ENCODE results near the gene RHOH.

RHOH gene

DNA sequence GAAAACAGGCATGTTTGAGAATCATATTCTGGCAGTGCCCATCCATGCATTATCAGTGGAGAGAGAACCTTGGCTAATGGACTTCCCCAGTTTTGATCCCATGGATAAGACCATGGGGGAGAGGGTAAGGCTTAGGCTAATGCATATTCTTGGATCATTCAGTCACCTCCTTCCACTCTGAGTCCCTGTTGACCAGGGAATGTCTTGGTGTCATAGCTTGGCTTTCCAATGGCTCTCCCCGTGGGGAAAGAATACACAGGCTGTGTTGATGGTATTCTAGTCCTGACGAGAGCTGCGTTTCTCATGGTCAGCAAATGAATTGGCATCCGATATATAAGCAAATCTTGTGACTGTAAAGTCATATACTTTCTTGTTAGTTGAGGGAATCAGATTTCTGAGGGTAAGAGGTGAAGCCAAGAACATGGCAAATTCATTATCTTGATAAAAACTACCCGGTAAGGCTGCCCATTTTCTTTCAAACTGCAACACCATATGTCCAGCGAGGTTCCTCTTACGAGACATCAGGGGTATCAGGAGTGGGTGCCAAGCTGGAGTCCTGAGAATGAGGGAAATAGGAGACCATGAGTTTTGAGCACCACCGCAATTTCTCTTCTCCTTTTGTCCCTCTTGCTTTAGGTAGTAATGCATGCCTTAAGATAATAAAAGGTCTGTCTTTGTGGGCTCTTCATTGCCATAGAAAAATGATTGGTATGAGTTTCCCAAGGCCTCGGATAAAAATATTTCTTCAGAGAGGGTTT, 18.0 kb downstream of the RHOH start:
- Histone ChIP-seq H3K36me3 (ENCODE audit: insufficient read depth) (no peaks in the 10 kb centered on the region), H3K27me3 (ENCODE audit: insufficient read depth, low read depth) (no peaks in the 10 kb centered on the region)

DNA sequence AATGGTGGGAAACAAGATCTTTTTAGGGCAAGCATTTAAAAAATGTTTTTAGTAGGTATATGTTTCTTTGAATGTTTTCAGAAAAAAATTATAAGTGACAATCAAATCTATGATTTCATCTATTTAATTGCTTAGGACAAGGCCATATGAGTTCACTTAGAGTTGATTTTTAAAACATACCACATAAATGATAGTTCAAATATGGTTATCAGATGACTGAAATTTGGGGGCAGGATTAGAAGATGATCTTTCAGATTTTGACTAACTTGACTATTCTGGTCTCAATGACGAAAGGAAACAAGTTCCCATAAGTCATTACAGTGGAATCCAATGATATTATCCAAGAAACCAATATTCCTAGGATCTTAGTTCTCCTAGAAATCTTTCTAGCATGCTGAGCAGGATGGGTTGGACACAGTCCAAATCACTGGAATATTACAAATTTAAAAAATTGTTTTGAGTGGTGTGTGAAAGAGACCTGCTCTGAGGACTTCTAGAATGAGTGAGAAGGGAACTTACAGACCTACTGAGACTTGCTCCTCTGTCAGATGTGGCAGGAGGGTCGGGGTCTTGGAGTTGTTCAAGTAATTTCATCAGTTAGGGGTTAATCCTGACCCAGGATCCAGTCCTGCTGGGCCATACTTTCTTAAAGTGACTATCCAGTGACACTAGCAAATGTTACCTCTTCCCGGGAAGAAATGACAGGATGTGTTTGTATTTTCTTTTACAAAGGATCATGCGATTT, 20.0 kb downstream of the RHOH start:
- Histone ChIP-seq H3K36me3 (ENCODE audit: insufficient read depth) (no peaks in the 10 kb centered on the region), H3K4me2 (no peak overlapping the region), H4K20me1 (ENCODE audit: insufficient read depth) (no peaks in the 10 kb centered on the region)

More for the DNA sequence above, 18.0 kb downstream of the RHOH start:
- Histone ChIP-seq H3K9ac (no peak overlapping the region), H3K4me3 (IDR thresholded peaks at IDR 0.05; ENCODE audit: insufficient read depth, low read depth, low read length) (no peak overlapping the region), H4K20me1 (ENCODE audit: insufficient read depth) (no peaks in the 10 kb centered on the region), H3K4me2 (no peak overlapping the region), H2AFZ (ENCODE audit: low read depth) (no peak overlapping the region), H3K79me2 (ENCODE audit: insufficient read depth, low read depth) (no peaks in the 10 kb centered on the region), H3K4me1 (ENCODE audit: low read depth, poor library complexity, severe bottlenecking) (no peaks in the 10 kb centered on the region), H3K27ac (no peak overlapping the region)
- TF ChIP-seq, protein P1, sequence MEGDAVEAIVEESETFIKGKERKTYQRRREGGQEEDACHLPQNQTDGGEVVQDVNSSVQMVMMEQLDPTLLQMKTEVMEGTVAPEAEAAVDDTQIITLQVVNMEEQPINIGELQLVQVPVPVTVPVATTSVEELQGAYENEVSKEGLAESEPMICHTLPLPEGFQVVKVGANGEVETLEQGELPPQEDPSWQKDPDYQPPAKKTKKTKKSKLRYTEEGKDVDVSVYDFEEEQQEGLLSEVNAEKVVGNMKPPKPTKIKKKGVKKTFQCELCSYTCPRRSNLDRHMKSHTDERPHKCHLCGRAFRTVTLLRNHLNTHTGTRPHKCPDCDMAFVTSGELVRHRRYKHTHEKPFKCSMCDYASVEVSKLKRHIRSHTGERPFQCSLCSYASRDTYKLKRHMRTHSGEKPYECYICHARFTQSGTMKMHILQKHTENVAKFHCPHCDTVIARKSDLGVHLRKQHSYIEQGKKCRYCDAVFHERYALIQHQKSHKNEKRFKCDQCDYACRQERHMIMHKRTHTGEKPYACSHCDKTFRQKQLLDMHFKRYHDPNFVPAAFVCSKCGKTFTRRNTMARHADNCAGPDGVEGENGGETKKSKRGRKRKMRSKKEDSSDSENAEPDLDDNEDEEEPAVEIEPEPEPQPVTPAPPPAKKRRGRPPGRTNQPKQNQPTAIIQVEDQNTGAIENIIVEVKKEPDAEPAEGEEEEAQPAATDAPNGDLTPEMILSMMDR (conservative IDR thresholded peaks at IDR 0.05; ENCODE audit: low read depth, low read length) = no peak

DNA sequence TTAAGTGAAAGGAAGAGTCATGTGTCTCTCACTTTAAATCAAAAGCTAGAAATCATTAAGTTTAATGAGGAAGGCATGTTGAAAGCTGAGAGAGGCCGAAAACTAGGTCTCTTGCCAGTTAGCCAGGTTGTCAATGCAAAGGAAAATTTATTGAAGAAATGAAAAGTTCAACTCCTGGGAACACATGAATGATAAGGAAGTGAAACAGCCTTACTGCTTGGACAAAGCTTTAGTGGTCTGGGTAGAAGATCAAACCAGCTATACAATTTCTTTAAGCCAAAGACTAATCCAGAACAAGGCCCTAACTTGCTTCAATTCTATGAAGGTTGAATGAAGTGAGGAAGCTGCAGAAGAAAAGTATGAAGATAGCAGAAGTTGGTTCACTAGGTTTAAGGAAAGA, 24.9 kb downstream of the RHOH start:
- Histone ChIP-seq H3K4me3 (IDR thresholded peaks at IDR 0.05; ENCODE audit: insufficient read depth, low read depth, low read length) (no peak overlapping the region), H2AFZ (ENCODE audit: low read depth) (no peak overlapping the region), H3K79me2 (ENCODE audit: insufficient read depth, low read depth) (no peaks in the 10 kb centered on the region), H3K27ac (no peak overlapping the region), H3K9ac (no peak overlapping the region), H4K20me1 (ENCODE audit: insufficient read depth) (no peaks in the 10 kb centered on the region), H3K4me2 (no peak overlapping the region), H3K4me1 (ENCODE audit: low read depth, poor library complexity, severe bottlenecking) (peaks cover 5% of the 10 kb centered on the region), H3K36me3 (ENCODE audit: insufficient read depth) (no peaks in the 10 kb centered on the region), H3K27me3 (ENCODE audit: insufficient read depth, low read depth) (no peaks in the 10 kb centered on the region)
- TF ChIP-seq, protein P1 (conservative IDR thresholded peaks at IDR 0.05; ENCODE audit: low read depth, low read length) = no peak

More for the DNA sequence above, 20.0 kb downstream of the RHOH start:
- Histone ChIP-seq H3K4me3 (IDR thresholded peaks at IDR 0.05; ENCODE audit: insufficient read depth, low read depth, low read length) (no peak overlapping the region), H3K27ac (no peak overlapping the region), H3K27me3 (ENCODE audit: insufficient read depth, low read depth) (no peaks in the 10 kb centered on the region), H3K9ac (no peak overlapping the region), H3K79me2 (ENCODE audit: insufficient read depth, low read depth) (no peaks in the 10 kb centered on the region), H2AFZ (ENCODE audit: low read depth) (no peak overlapping the region), H3K4me1 (ENCODE audit: low read depth, poor library complexity, severe bottlenecking) (no peaks in the 10 kb centered on the region)
- TF ChIP-seq, protein P1 (conservative IDR thresholded peaks at IDR 0.05; ENCODE audit: low read depth, low read length) = no peak

DNA sequence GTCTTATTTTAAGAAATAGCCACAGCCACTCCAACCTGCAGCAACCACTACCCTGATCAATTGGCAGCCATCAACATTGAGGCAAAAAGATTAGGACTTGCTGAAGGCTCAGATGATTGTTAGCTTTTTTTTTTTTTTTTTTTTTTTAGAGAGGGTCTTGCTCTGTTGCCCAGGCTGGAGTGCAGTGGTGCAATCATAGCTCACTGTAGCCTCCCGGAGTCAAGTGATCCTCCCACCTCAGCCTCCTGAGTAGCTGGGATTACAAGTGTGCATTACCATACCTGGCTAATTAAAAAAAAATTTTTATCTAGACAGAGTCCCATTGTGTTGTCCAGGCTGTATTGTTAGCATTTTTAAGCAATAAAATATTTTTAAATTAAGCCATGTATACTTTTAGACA, 26.5 kb downstream of the RHOH start:
- no peaks in the 10 kb centered on the region for H3K36me3 ChIP-seq (ENCODE audit: insufficient read depth)
- no peak overlapping the region for H2AFZ ChIP-seq (ENCODE audit: low read depth)
- H3K9ac ChIP-seq = no peak overlapping the region
- H3K27me3 ChIP-seq (ENCODE audit: insufficient read depth, low read depth) = no peaks in the 10 kb centered on the region
- no peaks in the 10 kb centered on the region for H4K20me1 ChIP-seq (ENCODE audit: insufficient read depth)
- H3K4me3 ChIP-seq (IDR thresholded peaks at IDR 0.05; ENCODE audit: insufficient read depth, low read depth, low read length) = no peak overlapping the region
- peaks cover 21% of the 10 kb centered on the region for H3K4me1 ChIP-seq (ENCODE audit: low read depth, poor library complexity, severe bottlenecking)
- TF ChIP-seq, protein P1 (conservative IDR thresholded peaks at IDR 0.05; ENCODE audit: low read depth, low read length) = no peak
- H3K27ac ChIP-seq = no peak overlapping the region
- H3K79me2 ChIP-seq (ENCODE audit: insufficient read depth, low read depth) = no peaks in the 10 kb centered on the region
- no peak overlapping the region for H3K4me2 ChIP-seq

Data from KMS-11 (cell line).